Activated naive CD8-positive, alpha-beta T cell (primary cell): ENCODE results near the gene CCDC138.

Experiments used
- H3K27ac Mint-ChIP-seq: one replicate; pipeline ENCODE4 v1.8.0; 2021; ENCODE audit warnings: mixed read lengths
- H3K27me3 Mint-ChIP-seq: one replicate; pipeline ENCODE4 v1.8.0; 2021; ENCODE audit warnings: mixed read lengths
- H3K36me3 Mint-ChIP-seq: one replicate; pipeline ENCODE4 v1.8.0; 2021; ENCODE audit warnings: mixed read lengths
- H3K4me1 Mint-ChIP-seq: one replicate; pipeline ENCODE4 v1.8.0; 2021; ENCODE audit warnings: low read depth, mixed read lengths
- H3K4me3 Mint-ChIP-seq: one replicate; pipeline ENCODE4 v1.8.0; 2021; ENCODE audit warnings: mild to moderate bottlenecking, mixed read lengths
- H3K9me3 Mint-ChIP-seq: one replicate; pipeline ENCODE4 v1.8.0; 2021; ENCODE audit warnings: low read depth, mixed read lengths

The CCDC138 gene

DNA sequence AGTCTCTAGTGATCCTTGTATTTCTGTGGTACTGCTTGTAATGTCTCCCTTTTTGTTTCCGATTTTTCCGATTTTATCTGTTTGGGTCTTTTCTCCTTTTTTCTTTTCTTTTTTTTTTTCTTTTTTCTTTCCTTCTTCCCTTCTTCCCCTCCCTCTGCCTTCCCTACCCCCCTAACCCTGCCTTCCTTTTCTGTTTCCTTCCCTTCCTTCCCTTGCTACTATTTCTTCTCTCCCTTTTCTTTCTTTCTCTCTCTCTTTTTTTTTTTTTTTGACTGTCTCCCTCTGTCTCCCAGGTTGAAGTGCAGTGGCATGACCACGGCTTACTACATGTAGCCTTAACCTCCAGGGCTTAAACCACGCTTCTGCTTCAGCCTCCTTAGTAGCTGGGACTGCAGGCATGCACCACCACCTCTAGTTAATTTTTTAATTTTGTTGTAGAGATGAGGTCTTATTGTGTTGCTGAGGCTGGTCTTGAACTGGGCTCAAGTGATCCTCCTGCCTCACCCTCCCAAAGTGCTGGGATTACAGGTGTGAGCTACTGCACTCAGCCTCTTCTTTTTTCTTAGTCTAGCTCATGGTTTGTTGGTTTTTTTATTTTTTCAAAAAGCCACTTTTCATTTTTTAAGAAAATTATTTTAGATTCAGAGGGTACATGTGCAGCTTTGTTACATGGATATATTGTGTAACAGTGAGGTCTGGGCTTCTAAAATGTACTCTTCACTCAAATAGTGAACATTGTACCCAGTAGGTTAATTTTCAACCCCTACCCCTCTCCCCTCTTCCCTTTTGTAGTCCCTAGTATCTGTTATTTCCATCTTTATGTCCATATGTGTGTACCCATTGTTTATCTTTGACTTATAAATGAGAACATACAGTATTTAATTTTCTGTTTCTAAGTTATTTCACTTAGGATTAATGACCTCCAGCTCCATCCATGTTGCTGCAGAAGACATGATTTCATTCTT lies 24.7 kb downstream of the CCDC138 start:
- H3K4me1 Mint-ChIP-seq: no peaks in the 10 kb centered on the region
- peaks cover 44% of the 10 kb centered on the region for H3K36me3 Mint-ChIP-seq

DNA sequence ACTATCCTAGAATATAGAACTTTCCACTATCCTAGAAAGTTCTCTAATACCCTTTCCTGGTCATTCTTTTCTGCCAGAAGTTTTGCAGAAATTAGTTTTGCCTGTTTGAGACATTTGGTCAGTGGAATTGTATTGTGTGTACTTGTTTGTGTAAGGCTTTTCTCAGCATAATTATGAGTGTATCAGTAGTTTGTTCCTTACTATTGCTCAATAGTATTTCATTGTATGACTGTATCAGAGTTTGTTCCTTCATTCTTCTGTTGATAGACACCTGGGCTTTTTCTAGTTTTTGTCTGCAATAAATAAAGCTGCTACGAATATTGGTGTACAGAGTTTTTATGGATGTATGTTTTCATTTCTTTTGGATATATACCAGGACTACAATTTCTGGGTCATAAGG lies 27.2 kb downstream of the CCDC138 start:
- H3K4me1 Mint-ChIP-seq: no peaks in the 10 kb centered on the region
- no peaks in the 10 kb centered on the region for H3K27me3 Mint-ChIP-seq
- H3K9me3 Mint-ChIP-seq: peaks cover 5% of the 10 kb centered on the region
- peaks cover 38% of the 10 kb centered on the region for H3K36me3 Mint-ChIP-seq
- H3K27ac Mint-ChIP-seq: no peak overlapping the region
- no peak overlapping the region for H3K4me3 Mint-ChIP-seq

More for the DNA sequence above, 24.7 kb downstream of the CCDC138 start:
- Mint-ChIP-seq H3K27me3 (no peaks in the 10 kb centered on the region), H3K27ac (no peak overlapping the region), H3K4me3 (no peak overlapping the region), H3K9me3 (peaks cover 7% of the 10 kb centered on the region)

DNA sequence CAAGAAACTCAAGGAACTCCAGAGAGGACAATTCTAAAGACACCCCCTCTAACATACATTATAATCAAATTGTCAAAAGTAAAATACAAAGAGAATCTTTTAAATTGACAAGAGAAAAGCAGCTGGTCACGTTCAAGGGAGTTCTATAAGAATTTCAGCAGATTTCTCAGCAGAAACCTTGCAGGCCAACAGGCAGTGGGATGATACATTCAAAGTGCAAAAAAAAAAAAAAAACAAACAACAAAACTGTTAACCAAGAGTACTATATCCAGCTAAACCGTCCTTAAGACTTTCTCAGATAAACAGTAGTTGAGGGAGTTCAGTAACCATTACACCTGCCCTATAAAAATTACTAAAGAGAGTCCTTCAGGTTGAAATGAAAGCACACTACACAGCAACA lies 33.9 kb downstream of the CCDC138 start:
- Mint-ChIP-seq H3K36me3 (peaks cover 30% of the 10 kb centered on the region), H3K4me3 (no peak overlapping the region), H3K27ac (no peak overlapping the region), H3K4me1 (no peaks in the 10 kb centered on the region), H3K27me3 (no peaks in the 10 kb centered on the region), H3K9me3 (peaks cover 8% of the 10 kb centered on the region)

- Mint-ChIP-seq H3K36me3 (peaks cover 21% of the 10 kb centered on the region), H3K9me3 (peaks cover 8% of the 10 kb centered on the region), H3K4me1 (no peaks in the 10 kb centered on the region), H3K27ac (no peak overlapping the region), H3K4me3 (no peak overlapping the region), H3K27me3 (no peaks in the 10 kb centered on the region)
These were observed 36.7 kb downstream of the CCDC138 start for GRCh38 chr2:108823286-108823685.

GRCh38 chr2:108824316-108825070 lies 37.9 kb downstream of the CCDC138 start:
- H3K27ac Mint-ChIP-seq: no peak overlapping the region
- peaks cover 8% of the 10 kb centered on the region for H3K9me3 Mint-ChIP-seq
- H3K4me3 Mint-ChIP-seq: no peak overlapping the region
- H3K4me1 Mint-ChIP-seq: no peaks in the 10 kb centered on the region
- H3K36me3 Mint-ChIP-seq: peaks cover 15% of the 10 kb centered on the region
- H3K27me3 Mint-ChIP-seq: no peaks in the 10 kb centered on the region

GRCh38 chr2:108825254-108825653 lies 38.7 kb downstream of the CCDC138 start:
- Mint-ChIP-seq H3K27ac (no peak overlapping the region), H3K4me3 (no peak overlapping the region), H3K27me3 (no peaks in the 10 kb centered on the region), H3K4me1 (no peaks in the 10 kb centered on the region), H3K36me3 (peaks cover 11% of the 10 kb centered on the region), H3K9me3 (peaks cover 1% of the 10 kb centered on the region)

- Mint-ChIP-seq H3K27ac (no peak overlapping the region), H3K9me3 (no peaks in the 10 kb centered on the region), H3K27me3 (no peaks in the 10 kb centered on the region), H3K4me1 (no peaks in the 10 kb centered on the region), H3K4me3 (no peak overlapping the region), H3K36me3 (peaks cover 7% of the 10 kb centered on the region)
These were observed 39.2 kb downstream of the CCDC138 start for GRCh38 chr2:108825736-108826135.

GRCh38 chr2:108829578-108830310 lies 43.2 kb downstream of the CCDC138 start:
- no peak overlapping the region for H3K27ac Mint-ChIP-seq
- H3K36me3 Mint-ChIP-seq: peaks cover 7% of the 10 kb centered on the region
- no peak overlapping the region for H3K4me3 Mint-ChIP-seq

GRCh38 chr2:108833219-108833618 lies 46.6 kb downstream of the CCDC138 start:
- H3K27me3 Mint-ChIP-seq: no peaks in the 10 kb centered on the region
- H3K4me3 Mint-ChIP-seq: no peak overlapping the region
- no peaks in the 10 kb centered on the region for H3K9me3 Mint-ChIP-seq
- no peak overlapping the region for H3K27ac Mint-ChIP-seq
- peaks cover 10% of the 10 kb centered on the region for H3K4me1 Mint-ChIP-seq
- peaks cover 27% of the 10 kb centered on the region for H3K36me3 Mint-ChIP-seq

More at GRCh38 chr2:108829578-108830310, 43.2 kb downstream of the CCDC138 start:
- H3K9me3 Mint-ChIP-seq: no peaks in the 10 kb centered on the region
- no peaks in the 10 kb centered on the region for H3K27me3 Mint-ChIP-seq
- H3K4me1 Mint-ChIP-seq: peaks cover 10% of the 10 kb centered on the region

DNA sequence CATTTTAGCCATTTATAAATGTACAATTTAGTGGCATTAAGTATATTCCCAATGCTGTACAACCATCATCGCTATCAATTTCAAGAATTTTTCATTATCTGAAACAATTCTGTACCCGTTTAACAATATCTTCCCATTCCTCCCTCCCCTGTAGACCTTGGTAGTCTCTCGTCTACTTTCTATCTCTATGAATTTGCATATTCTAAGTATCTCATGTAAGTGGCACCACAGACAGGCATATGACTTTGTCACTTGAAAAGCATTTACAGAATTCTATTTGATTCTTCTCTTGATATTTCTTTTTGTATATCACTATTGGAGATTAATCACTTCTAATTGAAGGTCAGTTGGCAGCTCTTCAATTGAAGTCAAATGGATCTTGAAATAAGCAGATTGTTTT lies 48.0 kb downstream of the CCDC138 start:
- Mint-ChIP-seq H3K27me3 (no peaks in the 10 kb centered on the region), H3K4me1 (peaks cover 10% of the 10 kb centered on the region), H3K9me3 (peaks cover 4% of the 10 kb centered on the region), H3K27ac (no peak overlapping the region), H3K4me3 (no peak overlapping the region), H3K36me3 (peaks cover 30% of the 10 kb centered on the region)

DNA sequence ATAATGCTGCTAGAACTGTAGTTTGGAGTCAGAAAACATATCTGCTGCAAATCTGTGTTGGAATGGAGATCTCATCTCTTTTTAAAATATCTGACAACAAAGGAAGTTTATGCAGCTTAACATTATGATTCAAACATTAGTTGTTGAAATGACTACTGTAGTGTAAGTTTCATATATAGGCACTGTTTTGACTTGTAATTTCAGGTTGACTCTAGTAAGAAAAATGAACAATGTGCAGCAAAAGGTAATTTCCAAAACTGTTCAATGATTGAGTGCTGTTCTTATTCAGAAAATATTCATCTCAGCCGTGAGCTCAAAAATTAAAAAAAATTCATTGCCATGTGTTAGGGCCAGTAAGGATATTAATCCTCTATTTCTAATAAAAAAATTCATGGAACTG lies 48.5 kb downstream of the CCDC138 start:
- Mint-ChIP-seq H3K27ac (no peak overlapping the region), H3K4me1 (peaks cover 10% of the 10 kb centered on the region), H3K27me3 (no peaks in the 10 kb centered on the region), H3K36me3 (peaks cover 31% of the 10 kb centered on the region), H3K4me3 (no peak overlapping the region), H3K9me3 (peaks cover 7% of the 10 kb centered on the region)

DNA sequence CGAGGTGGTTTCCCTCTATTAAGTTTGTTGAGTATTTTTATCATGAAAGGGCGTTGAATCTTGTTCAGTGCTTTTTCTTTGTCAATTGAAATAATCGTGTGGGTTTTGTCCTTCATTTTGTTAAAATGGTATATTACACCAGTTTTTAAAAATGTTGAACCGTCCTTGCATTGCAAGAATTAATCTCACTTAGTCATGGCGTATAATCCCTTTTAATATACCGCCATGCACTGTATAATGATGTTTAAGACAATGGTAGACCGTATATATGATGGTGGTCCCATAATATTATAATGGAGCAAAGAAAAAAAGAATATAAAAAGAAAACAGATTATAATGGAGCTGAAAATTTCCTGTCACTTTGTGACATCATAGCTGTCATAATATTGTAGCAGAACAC lies 50.6 kb downstream of the CCDC138 start:
- peaks cover 10% of the 10 kb centered on the region for H3K4me1 Mint-ChIP-seq
- H3K36me3 Mint-ChIP-seq: peaks cover 42% of the 10 kb centered on the region
- no peaks in the 10 kb centered on the region for H3K27me3 Mint-ChIP-seq
- no peak overlapping the region for H3K27ac Mint-ChIP-seq
- H3K4me3 Mint-ChIP-seq: no peak overlapping the region
- peaks cover 16% of the 10 kb centered on the region for H3K9me3 Mint-ChIP-seq

- peaks cover 31% of the 10 kb centered on the region for H3K36me3 Mint-ChIP-seq
- H3K9me3 Mint-ChIP-seq: peaks cover 16% of the 10 kb centered on the region
- no peak overlapping the region for H3K4me3 Mint-ChIP-seq
- H3K27me3 Mint-ChIP-seq: no peaks in the 10 kb centered on the region
- H3K4me1 Mint-ChIP-seq: no peaks in the 10 kb centered on the region
- H3K27ac Mint-ChIP-seq: no peak overlapping the region
These were observed 54.9 kb downstream of the CCDC138 start for GRCh38 chr2:108841506-108841905.

DNA sequence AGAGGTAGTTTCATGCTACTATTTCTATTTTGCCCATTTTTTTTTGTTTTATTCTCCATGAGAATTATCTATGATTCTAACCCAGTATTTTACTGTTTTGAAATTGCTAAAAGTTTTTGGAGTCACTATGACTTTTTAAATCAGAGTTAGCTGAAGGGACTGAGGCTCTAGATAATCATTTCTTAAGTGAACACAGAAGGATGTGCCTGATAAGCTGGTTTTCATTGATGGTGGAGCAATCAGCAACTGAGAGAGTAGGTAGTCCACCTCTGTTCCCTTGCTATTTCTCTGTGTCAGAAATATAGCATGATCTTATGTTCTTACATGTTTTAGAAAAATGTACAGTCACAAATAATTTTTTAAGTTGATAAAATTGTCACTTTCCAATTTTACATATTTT lies 59.4 kb downstream of the CCDC138 start:
- peaks cover 8% of the 10 kb centered on the region for H3K9me3 Mint-ChIP-seq
- no peak overlapping the region for H3K4me3 Mint-ChIP-seq
- H3K4me1 Mint-ChIP-seq: no peaks in the 10 kb centered on the region
- H3K27ac Mint-ChIP-seq: no peak overlapping the region
- H3K36me3 Mint-ChIP-seq: peaks cover 21% of the 10 kb centered on the region
- H3K27me3 Mint-ChIP-seq: no peaks in the 10 kb centered on the region

GRCh38 chr2:108847000-108847399 lies 60.4 kb downstream of the CCDC138 start:
- H3K36me3 Mint-ChIP-seq: peaks cover 19% of the 10 kb centered on the region
- H3K9me3 Mint-ChIP-seq: no peaks in the 10 kb centered on the region
- H3K27me3 Mint-ChIP-seq: no peaks in the 10 kb centered on the region

More at GRCh38 chr2:108847000-108847399, 60.4 kb downstream of the CCDC138 start:
- Mint-ChIP-seq H3K4me1 (no peaks in the 10 kb centered on the region), H3K4me3 (no peak overlapping the region), H3K27ac (no peak overlapping the region)
